CD8-positive, alpha-beta memory T cell (primary cell): ENCODE data around the gene MPZL2. TPM values are rescaled to one million over a fixed set of nuclear protein-coding genes. Genes with fewer than 3 reads are reported as not detected.

Experiments used
- CTCF ChIA-PET: fragments of 350-600 bp; sonication (Branson Sonifier 250); formaldehyde crosslinking; loops from one replicate; lab custom pipeline; 2021; ENCODE audit warnings: antibody characterized with exemption; lab: Charles Lee
- POLR2A ChIA-PET: fragments of 350-600 bp; sonication (Branson Sonifier 250); formaldehyde crosslinking; loops from one replicate; lab custom pipeline; 2021; ENCODE audit warnings: antibody characterized with exemption; lab: Charles Lee
- DNase-seq, 5 donors: peaks; one replicate each; pipeline versions ENCODE4 v3.0.0 to v3.0.0-alpha.2; 2020 to 2022; ENCODE audit warnings: mixed read lengths in 1 of 5
- H3K27ac ChIP-seq: one replicate; pipeline ENCODE4 v1.7.0; 2013; ENCODE audit warnings: low read depth, mild to moderate bottlenecking, low read length, moderate library complexity
- H3K27me3 ChIP-seq: 2 replicates; pipeline ENCODE4 v1.7.0; 2013; ENCODE audit warnings: low read length, mild to moderate bottlenecking; ENCODE audit not compliant: insufficient read depth, poor library complexity, severe bottlenecking
- H3K36me3 ChIP-seq: 2 replicates; pipeline ENCODE4 v1.7.0; 2013; ENCODE audit warnings: mild to moderate bottlenecking, low read length, moderate library complexity; ENCODE audit not compliant: insufficient read depth
- H3K4me1 ChIP-seq: 2 replicates; pipeline ENCODE4 v1.7.0; 2013; ENCODE audit warnings: mild to moderate bottlenecking, low read length, moderate library complexity; ENCODE audit not compliant: insufficient read depth
- H3K4me3 ChIP-seq: 2 replicates; pipeline ENCODE4 v1.7.0; 2013; ENCODE audit warnings: mild to moderate bottlenecking, low read length
- H3K9me3 ChIP-seq: 2 replicates; pipeline ENCODE4 v1.7.0; 2013; ENCODE audit warnings: mild to moderate bottlenecking, low read length
- H3K27ac Mint-ChIP-seq, 8 donors: one replicate each; pipeline ENCODE4 v1.8.0; 2020 to 2021; ENCODE audit warnings: mixed read lengths in 8 of 8, mild to moderate bottlenecking in 6 of 8, inconsistent platforms in 3 of 8, moderate library complexity in 3 of 8
- H3K27me3 Mint-ChIP-seq, 2 donors: one replicate each; pipeline ENCODE4 v1.8.0; 2020 to 2021; ENCODE audit warnings: mixed read lengths in 2 of 2, mild to moderate bottlenecking in 1 of 2, moderate library complexity in 1 of 2
- H3K36me3 Mint-ChIP-seq, 3 donors: one replicate each; pipeline ENCODE4 v1.8.0; 2020 to 2021; ENCODE audit warnings: mixed read lengths in 3 of 3, inconsistent platforms in 1 of 3, mild to moderate bottlenecking in 1 of 3
- H3K4me1 Mint-ChIP-seq, 3 donors: one replicate each; pipeline ENCODE4 v1.8.0; 2020 to 2021; ENCODE audit warnings: mixed read lengths in 3 of 3, inconsistent platforms in 1 of 3, mild to moderate bottlenecking in 1 of 3
- H3K4me3 Mint-ChIP-seq, 7 donors: one replicate each; pipeline ENCODE4 v1.8.0; 2020 to 2021; ENCODE audit warnings: mixed read lengths in 7 of 7, mild to moderate bottlenecking in 6 of 7, moderate library complexity in 4 of 7, inconsistent platforms in 2 of 7
- H3K9me3 Mint-ChIP-seq, 5 donors: one replicate each; pipeline ENCODE4 v1.8.0; 2020 to 2022; ENCODE audit warnings: mixed read lengths in 5 of 5, mild to moderate bottlenecking in 3 of 5, moderate library complexity in 2 of 5, inconsistent platforms in 1 of 5
- polyA plus RNA-seq: library from polyadenylated mRNA; unstranded; fragments of 300-500 nt; fragmentation: Illumina TruSeq; gene quantifications from one replicate; pipeline ENCODE4 v1.2.3, GENCODE V29; 2021
- total RNA-seq, 2 experiments: library from RNA; stranded (reverse); gene quantifications; one replicate each; pipeline ENCODE4 v1.2.3, GENCODE V29; 2021

Gene MPZL2
- total and polyA plus RNA-seq, 3 experiments from 2014 or later: 0.36 to 5.5 (median 4.5) TPM

- CTCF ChIA-PET: interaction anchor here (1.8 to 2.6 kb wide), 4 partner anchors 10 to 105 kb away, joined by 6 to 25 read pairs (median 8); partner anchors contain the start of gene JAML
- no peak overlapping the region for H3K27ac Mint-ChIP-seq
- no peak overlapping the region for H3K4me3 Mint-ChIP-seq
- DNase-seq: no peak
- no peak overlapping the region for H3K27ac ChIP-seq
- H3K4me3 ChIP-seq: no peak overlapping the region
- H3K9me3 ChIP-seq: no peaks in the 10 kb centered on the region
- H3K36me3 ChIP-seq: no peaks in the 10 kb centered on the region
- H3K27me3 Mint-ChIP-seq: no peaks in the 10 kb centered on the region
- H3K27me3 ChIP-seq: no peaks in the 10 kb centered on the region
- POLR2A ChIA-PET: interaction anchor here (0.7 kb wide), 3 partner anchors 29 to 100 kb away, joined by 4 to 11 read pairs (median 11); no protein-coding TSS in a partner anchor
- H3K36me3 Mint-ChIP-seq: no peaks in the 10 kb centered on the region
- H3K4me1 ChIP-seq: peaks cover 11% of the 10 kb centered on the region
- peaks cover 14 to 21% (median 20%) of the 10 kb centered on the region in 3 donors for H3K4me1 Mint-ChIP-seq
- H3K9me3 Mint-ChIP-seq: peaks cover 0 to 3% (median 0%) of the 10 kb centered on the region in 5 donors
Measured at GRCh38 chr11:118294053-118294452, 30.0 kb upstream of the MPZL2 start.

- Mint-ChIP-seq H3K36me3 (no peaks in the 10 kb centered on the region), H3K27me3 (no peaks in the 10 kb centered on the region), H3K27ac (peak overlapping the region in 1 of 8 donors; percentile 15), H3K9me3 (peaks cover 0 to 3% (median 0%) of the 10 kb centered on the region in 5 donors), H3K4me3 (no peak overlapping the region), H3K4me1 (peaks cover 14 to 21% (median 19%) of the 10 kb centered on the region in 3 donors)
- no peak overlapping the region for H3K4me3 ChIP-seq
- CTCF ChIA-PET: interaction anchor here (1.0 to 1.6 kb wide), 9 partner anchors 9 to 147 kb away, joined by 3 to 14 read pairs (median 5); no protein-coding TSS in a partner anchor
- no peak overlapping the region for H3K27ac ChIP-seq
- no peaks in the 10 kb centered on the region for H3K36me3 ChIP-seq
- POLR2A ChIA-PET: interaction anchor here (1.0 kb wide), 1 partner anchor 67 kb away, joined by 3 read pairs; the partner anchor contains the start of gene JAML
- H3K9me3 ChIP-seq: no peaks in the 10 kb centered on the region
- peaks cover 11% of the 10 kb centered on the region for H3K4me1 ChIP-seq
- no peak for DNase-seq
- no peaks in the 10 kb centered on the region for H3K27me3 ChIP-seq
Measured at GRCh38 chr11:118291477-118292135, 27.5 kb upstream of the MPZL2 start.

- CTCF ChIA-PET: interaction anchor here (1.0 to 1.7 kb wide), 10 partner anchors 10 to 146 kb away, joined by 3 to 14 read pairs (median 4); no protein-coding TSS in a partner anchor
- peaks cover 7% of the 10 kb centered on the region for H3K4me1 ChIP-seq
- H3K27me3 ChIP-seq: no peaks in the 10 kb centered on the region
- H3K27ac ChIP-seq: no peak overlapping the region
- DNase-seq: peak in 3 of 5 donors; percentile 46 to 55 (median 46)
- Mint-ChIP-seq H3K9me3 (peaks cover 0 to 3% (median 0%) of the 10 kb centered on the region in 5 donors), H3K27ac (peak overlapping the region in 2 of 8 donors; percentile 34 to 87), H3K4me1 (peaks cover 9 to 14% (median 12%) of the 10 kb centered on the region in 3 donors), H3K27me3 (no peaks in the 10 kb centered on the region), H3K4me3 (no peak overlapping the region), H3K36me3 (no peaks in the 10 kb centered on the region)
- no peak overlapping the region for H3K4me3 ChIP-seq
- no peaks in the 10 kb centered on the region for H3K9me3 ChIP-seq
- POLR2A ChIA-PET: interaction anchor here (1.0 kb wide), 1 partner anchor 66 kb away, joined by 3 read pairs; the partner anchor contains the start of gene JAML
- no peaks in the 10 kb centered on the region for H3K36me3 ChIP-seq
Measured at GRCh38 chr11:118290923-118291322, 26.8 kb upstream of the MPZL2 start.

- Histone ChIP-seq H3K9me3 (no peaks in the 10 kb centered on the region), H3K36me3 (no peaks in the 10 kb centered on the region), H3K27me3 (no peaks in the 10 kb centered on the region), H3K27ac (no peak overlapping the region), H3K4me3 (no peak overlapping the region), H3K4me1 (peaks cover 5% of the 10 kb centered on the region)
- Mint-ChIP-seq H3K27ac (no peak overlapping the region), H3K4me1 (peaks cover 6 to 11% (median 7%) of the 10 kb centered on the region in 3 donors), H3K9me3 (peaks cover 0 to 3% (median 0%) of the 10 kb centered on the region in 5 donors), H3K36me3 (no peaks in the 10 kb centered on the region), H3K4me3 (no peak overlapping the region), H3K27me3 (no peaks in the 10 kb centered on the region)
- ChIA-PET CTCF (interaction anchor here (0.7 to 2.0 kb wide), 4 partner anchors 11 to 95 kb away, joined by 3 to 18 read pairs (median 4); no protein-coding TSS in a partner anchor), POLR2A (interaction anchor here (0.6 kb wide), 1 partner anchor 94 kb away, joined by 4 read pairs; no protein-coding TSS in a partner anchor)
- no peak for DNase-seq
Measured at GRCh38 chr11:118289401-118289800, 25.3 kb upstream of the MPZL2 start.

- Histone ChIP-seq H3K4me3 (no peak overlapping the region), H3K27ac (no peak overlapping the region), H3K27me3 (no peaks in the 10 kb centered on the region), H3K9me3 (no peaks in the 10 kb centered on the region), H3K4me1 (peaks cover 11% of the 10 kb centered on the region), H3K36me3 (no peaks in the 10 kb centered on the region)
- POLR2A ChIA-PET: interaction anchor here (0.7 kb wide), 1 partner anchor 240 kb away, joined by 4 read pairs; the partner anchor contains the start of gene TTC36
- Mint-ChIP-seq H3K27me3 (no peaks in the 10 kb centered on the region), H3K9me3 (peaks cover 0 to 3% (median 0%) of the 10 kb centered on the region in 5 donors), H3K4me1 (peaks cover 12 to 25% (median 18%) of the 10 kb centered on the region in 3 donors), H3K36me3 (no peaks in the 10 kb centered on the region), H3K4me3 (no peak overlapping the region), H3K27ac (no peak overlapping the region)
- no peak for DNase-seq
- CTCF ChIA-PET: interaction anchor here (1.5 kb wide), 1 partner anchor 89 kb away, joined by 5 read pairs; no protein-coding TSS in a partner anchor
Measured at GRCh38 chr11:118287006-118287405, 22.9 kb upstream of the MPZL2 start.

GRCh38 chr11:118286545-118286944 is 22.4 kb upstream of the MPZL2 start:
- Mint-ChIP-seq H3K27ac (no peak overlapping the region), H3K4me3 (no peak overlapping the region), H3K27me3 (no peaks in the 10 kb centered on the region), H3K4me1 (peaks cover 14 to 27% (median 19%) of the 10 kb centered on the region in 3 donors), H3K36me3 (no peaks in the 10 kb centered on the region), H3K9me3 (peaks cover 0 to 3% (median 0%) of the 10 kb centered on the region in 5 donors)
- ChIA-PET CTCF (interaction anchor here (1.5 kb wide), 1 partner anchor 88 kb away, joined by 5 read pairs; no protein-coding TSS in a partner anchor), POLR2A (interaction anchor here (0.7 kb wide), 1 partner anchor 241 kb away, joined by 4 read pairs; the partner anchor contains the start of gene TTC36)
- no peaks in the 10 kb centered on the region for H3K27me3 ChIP-seq
- H3K36me3 ChIP-seq: no peaks in the 10 kb centered on the region
- H3K27ac ChIP-seq: no peak overlapping the region
- H3K4me1 ChIP-seq: peaks cover 11% of the 10 kb centered on the region
- H3K4me3 ChIP-seq: no peak overlapping the region
- no peaks in the 10 kb centered on the region for H3K9me3 ChIP-seq
- DNase-seq: no peak

GRCh38 chr11:118283756-118284350 is 19.8 kb upstream of the MPZL2 start:
- no peaks in the 10 kb centered on the region for H3K36me3 Mint-ChIP-seq
- H3K4me1 Mint-ChIP-seq: peaks cover 13 to 23% (median 17%) of the 10 kb centered on the region in 3 donors
- H3K9me3 Mint-ChIP-seq: no peaks in the 10 kb centered on the region
- ChIA-PET POLR2A (no interaction called here), CTCF (interaction anchor here (1.0 to 4.0 kb wide), 6 partner anchors 11 to 85 kb away, joined by 3 to 17 read pairs (median 4); no protein-coding TSS in a partner anchor)
- Histone ChIP-seq H3K4me1 (peaks cover 13% of the 10 kb centered on the region), H3K9me3 (no peaks in the 10 kb centered on the region), H3K27me3 (no peaks in the 10 kb centered on the region), H3K27ac (no peak overlapping the region), H3K4me3 (no peak overlapping the region), H3K36me3 (no peaks in the 10 kb centered on the region)
- no peak overlapping the region for H3K4me3 Mint-ChIP-seq
- peak overlapping the region in 7 of 8 donors; percentile 13 to 83 (median 38) for H3K27ac Mint-ChIP-seq
- no peaks in the 10 kb centered on the region for H3K27me3 Mint-ChIP-seq
- DNase-seq: no peak
